ENCODE data around the gene MAN1A1. TPM values are rescaled to one million over a fixed set of nuclear protein-coding genes. Genes with fewer than 3 reads are reported as not detected.
"Not testable (repeated sequence)": the region's sequence is repeated elsewhere in the genome, so short reads cannot be mapped to it uniquely, and the experiment has no call there.

Gene MAN1A1
- total RNA-seq, 2 donors from 2014 or later, result 25.2 to 26.6 TPM

- no peaks in the 10 kb centered on the region for H3K27me3 Mint-ChIP-seq (ENCODE audit: low read depth)
- peak overlapping the region; percentile 31 for H3K27ac Mint-ChIP-seq
- peaks cover 2 to 9% of the 10 kb centered on the region in 2 donors for H3K36me3 Mint-ChIP-seq (ENCODE audit: insufficient read depth in 2 of 2)
- H3K9me3 Mint-ChIP-seq, result no peaks in the 10 kb centered on the region
- no peak overlapping the region for H3K4me3 Mint-ChIP-seq
- peaks cover 10% of the 10 kb centered on the region for H3K4me1 Mint-ChIP-seq (ENCODE audit: low read depth)
- ATAC-seq (replicated peaks in 1 of 2), result no peak
- DNase-seq, result no peak
Observed at GRCh38 chr6:119179062-119179461, 170.5 kb downstream of the MAN1A1 start.

GRCh38 chr6:119176445-119176844 lies 173.1 kb downstream of the MAN1A1 start:
- H3K4me3 Mint-ChIP-seq, result no peak overlapping the region
- H3K36me3 Mint-ChIP-seq (ENCODE audit: insufficient read depth in 2 of 2), result peaks cover 0 to 8% of the 10 kb centered on the region in 2 donors
- peaks cover 10% of the 10 kb centered on the region for H3K4me1 Mint-ChIP-seq (ENCODE audit: low read depth)
- H3K27ac Mint-ChIP-seq, result no peak overlapping the region
- H3K9me3 Mint-ChIP-seq, result no peaks in the 10 kb centered on the region
- H3K27me3 Mint-ChIP-seq (ENCODE audit: low read depth), result no peaks in the 10 kb centered on the region
- no peak for ATAC-seq (replicated peaks in 1 of 2)
- DNase-seq, result no peak

- no peak overlapping the region for H3K4me3 Mint-ChIP-seq
- H3K4me1 Mint-ChIP-seq (ENCODE audit: low read depth), result peaks cover 8% of the 10 kb centered on the region
- H3K27ac Mint-ChIP-seq, result no peak overlapping the region
- no peak for ATAC-seq (replicated peaks in 1 of 2)
- no peaks in the 10 kb centered on the region for H3K9me3 Mint-ChIP-seq
- H3K27me3 Mint-ChIP-seq (ENCODE audit: low read depth), result no peaks in the 10 kb centered on the region
- peaks cover 0 to 8% of the 10 kb centered on the region in 2 donors for H3K36me3 Mint-ChIP-seq (ENCODE audit: insufficient read depth in 2 of 2)
- DNase-seq, result no peak
Observed at GRCh38 chr6:119174879-119175817, 174.4 kb downstream of the MAN1A1 start.

GRCh38 chr6:119174085-119174445 lies 175.5 kb downstream of the MAN1A1 start:
- H3K36me3 Mint-ChIP-seq (ENCODE audit: insufficient read depth in 2 of 2), result peaks cover 0 to 4% of the 10 kb centered on the region in 2 donors
- H3K4me3 Mint-ChIP-seq, result no peak overlapping the region
- H3K4me1 Mint-ChIP-seq (ENCODE audit: low read depth), result no peaks in the 10 kb centered on the region
- ATAC-seq (replicated peaks in 1 of 2), result no peak
- no peaks in the 10 kb centered on the region for H3K9me3 Mint-ChIP-seq
- no peaks in the 10 kb centered on the region for H3K27me3 Mint-ChIP-seq (ENCODE audit: low read depth)
- no peak overlapping the region for H3K27ac Mint-ChIP-seq
- DNase-seq, result no peak

GRCh38 chr6:119173249-119174084 lies 176.1 kb downstream of the MAN1A1 start:
- Mint-ChIP-seq H3K36me3 (ENCODE audit: insufficient read depth in 2 of 2) (peaks cover 0 to under 1% of the 10 kb centered on the region in 2 donors), H3K27me3 (ENCODE audit: low read depth) (no peaks in the 10 kb centered on the region), H3K27ac (no peak overlapping the region), H3K4me1 (ENCODE audit: low read depth) (no peaks in the 10 kb centered on the region), H3K9me3 (no peaks in the 10 kb centered on the region), H3K4me3 (no peak overlapping the region)
- ATAC-seq (replicated peaks in 1 of 2), result no peak
- no peak for DNase-seq

GRCh38 chr6:119172824-119173223 lies 176.7 kb downstream of the MAN1A1 start:
- H3K27ac Mint-ChIP-seq, result no peak overlapping the region
- H3K36me3 Mint-ChIP-seq (ENCODE audit: insufficient read depth in 2 of 2), result no peaks in the 10 kb centered on the region
- ATAC-seq (replicated peaks in 1 of 2) (no peak), DNase-seq (no peak)
- no peak overlapping the region for H3K4me3 Mint-ChIP-seq
- H3K27me3 Mint-ChIP-seq (ENCODE audit: low read depth), result no peaks in the 10 kb centered on the region
- no peaks in the 10 kb centered on the region for H3K9me3 Mint-ChIP-seq
- H3K4me1 Mint-ChIP-seq (ENCODE audit: low read depth), result no peaks in the 10 kb centered on the region

GRCh38 chr6:119171864-119172588 lies 177.5 kb downstream of the MAN1A1 start:
- Mint-ChIP-seq H3K27me3 (ENCODE audit: low read depth) (no peaks in the 10 kb centered on the region), H3K4me3 (no peak overlapping the region), H3K36me3 (ENCODE audit: insufficient read depth in 2 of 2) (no peaks in the 10 kb centered on the region), H3K27ac (no peak overlapping the region), H3K9me3 (no peaks in the 10 kb centered on the region), H3K4me1 (ENCODE audit: low read depth) (no peaks in the 10 kb centered on the region)
- DNase-seq (no peak), ATAC-seq (replicated peaks in 1 of 2) (no peak)

- no peaks in the 10 kb centered on the region for H3K4me1 Mint-ChIP-seq (ENCODE audit: low read depth)
- ATAC-seq (replicated peaks in 1 of 2), result no peak
- peaks cover 6% of the 10 kb centered on the region for H3K27me3 Mint-ChIP-seq (ENCODE audit: low read depth)
Observed at GRCh38 chr6:119171088-119171841, 178.3 kb downstream of the MAN1A1 start.

GRCh38 chr6:119170447-119171087 lies 179.0 kb downstream of the MAN1A1 start:
- Mint-ChIP-seq H3K27ac (no peak overlapping the region), H3K4me1 (ENCODE audit: low read depth) (no peaks in the 10 kb centered on the region), H3K9me3 (peaks cover 0 to 1% of the 10 kb centered on the region in 2 donors), H3K27me3 (ENCODE audit: low read depth) (peaks cover 8% of the 10 kb centered on the region), H3K4me3 (no peak overlapping the region), H3K36me3 (ENCODE audit: insufficient read depth in 2 of 2) (no peaks in the 10 kb centered on the region)
- no peak for ATAC-seq (replicated peaks in 1 of 2)
- no peak for DNase-seq

More at GRCh38 chr6:119171088-119171841, 178.3 kb downstream of the MAN1A1 start:
- H3K27ac Mint-ChIP-seq, result no peak overlapping the region
- no peaks in the 10 kb centered on the region for H3K36me3 Mint-ChIP-seq (ENCODE audit: insufficient read depth in 2 of 2)
- no peak for DNase-seq
- peaks cover 0 to 1% of the 10 kb centered on the region in 2 donors for H3K9me3 Mint-ChIP-seq
- no peak overlapping the region for H3K4me3 Mint-ChIP-seq

GRCh38 chr6:119170103-119170446 lies 179.5 kb downstream of the MAN1A1 start:
- H3K36me3 Mint-ChIP-seq (ENCODE audit: insufficient read depth in 2 of 2), result no peaks in the 10 kb centered on the region

GRCh38 chr6:119169355-119169754 lies 180.2 kb downstream of the MAN1A1 start:
- not testable (repeated sequence) for H3K4me1 Mint-ChIP-seq (ENCODE audit: low read depth); H3K4me3 Mint-ChIP-seq; DNase-seq; H3K27ac Mint-ChIP-seq; H3K36me3 Mint-ChIP-seq (ENCODE audit: insufficient read depth in 2 of 2); ATAC-seq (replicated peaks in 1 of 2); H3K9me3 Mint-ChIP-seq
- peaks cover 10% of the 10 kb centered on the region for H3K27me3 Mint-ChIP-seq (ENCODE audit: low read depth)

More at GRCh38 chr6:119170103-119170446, 179.5 kb downstream of the MAN1A1 start:
- no peaks in the 10 kb centered on the region for H3K4me1 Mint-ChIP-seq (ENCODE audit: low read depth)
- no peak for ATAC-seq (replicated peaks in 1 of 2)
- H3K9me3 Mint-ChIP-seq, result peaks cover 0 to 1% of the 10 kb centered on the region in 2 donors
- no peak overlapping the region for H3K4me3 Mint-ChIP-seq
- H3K27me3 Mint-ChIP-seq (ENCODE audit: low read depth), result peaks cover 8% of the 10 kb centered on the region
- no peak for DNase-seq
- no peak overlapping the region for H3K27ac Mint-ChIP-seq
